ENCODE measurements around the gene NCKAP5L.
A peak's percentile ranks its signal among the peaks of the same experiment; 100 is the strongest.

Gene NCKAP5L, protein sequence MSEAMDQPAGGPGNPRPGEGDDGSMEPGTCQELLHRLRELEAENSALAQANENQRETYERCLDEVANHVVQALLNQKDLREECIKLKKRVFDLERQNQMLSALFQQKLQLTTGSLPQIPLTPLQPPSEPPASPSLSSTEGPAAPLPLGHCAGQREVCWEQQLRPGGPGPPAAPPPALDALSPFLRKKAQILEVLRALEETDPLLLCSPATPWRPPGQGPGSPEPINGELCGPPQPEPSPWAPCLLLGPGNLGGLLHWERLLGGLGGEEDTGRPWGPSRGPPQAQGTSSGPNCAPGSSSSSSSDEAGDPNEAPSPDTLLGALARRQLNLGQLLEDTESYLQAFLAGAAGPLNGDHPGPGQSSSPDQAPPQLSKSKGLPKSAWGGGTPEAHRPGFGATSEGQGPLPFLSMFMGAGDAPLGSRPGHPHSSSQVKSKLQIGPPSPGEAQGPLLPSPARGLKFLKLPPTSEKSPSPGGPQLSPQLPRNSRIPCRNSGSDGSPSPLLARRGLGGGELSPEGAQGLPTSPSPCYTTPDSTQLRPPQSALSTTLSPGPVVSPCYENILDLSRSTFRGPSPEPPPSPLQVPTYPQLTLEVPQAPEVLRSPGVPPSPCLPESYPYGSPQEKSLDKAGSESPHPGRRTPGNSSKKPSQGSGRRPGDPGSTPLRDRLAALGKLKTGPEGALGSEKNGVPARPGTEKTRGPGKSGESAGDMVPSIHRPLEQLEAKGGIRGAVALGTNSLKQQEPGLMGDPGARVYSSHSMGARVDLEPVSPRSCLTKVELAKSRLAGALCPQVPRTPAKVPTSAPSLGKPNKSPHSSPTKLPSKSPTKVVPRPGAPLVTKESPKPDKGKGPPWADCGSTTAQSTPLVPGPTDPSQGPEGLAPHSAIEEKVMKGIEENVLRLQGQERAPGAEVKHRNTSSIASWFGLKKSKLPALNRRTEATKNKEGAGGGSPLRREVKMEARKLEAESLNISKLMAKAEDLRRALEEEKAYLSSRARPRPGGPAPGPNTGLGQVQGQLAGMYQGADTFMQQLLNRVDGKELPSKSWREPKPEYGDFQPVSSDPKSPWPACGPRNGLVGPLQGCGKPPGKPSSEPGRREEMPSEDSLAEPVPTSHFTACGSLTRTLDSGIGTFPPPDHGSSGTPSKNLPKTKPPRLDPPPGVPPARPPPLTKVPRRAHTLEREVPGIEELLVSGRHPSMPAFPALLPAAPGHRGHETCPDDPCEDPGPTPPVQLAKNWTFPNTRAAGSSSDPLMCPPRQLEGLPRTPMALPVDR (N-terminal part only)

DNA sequence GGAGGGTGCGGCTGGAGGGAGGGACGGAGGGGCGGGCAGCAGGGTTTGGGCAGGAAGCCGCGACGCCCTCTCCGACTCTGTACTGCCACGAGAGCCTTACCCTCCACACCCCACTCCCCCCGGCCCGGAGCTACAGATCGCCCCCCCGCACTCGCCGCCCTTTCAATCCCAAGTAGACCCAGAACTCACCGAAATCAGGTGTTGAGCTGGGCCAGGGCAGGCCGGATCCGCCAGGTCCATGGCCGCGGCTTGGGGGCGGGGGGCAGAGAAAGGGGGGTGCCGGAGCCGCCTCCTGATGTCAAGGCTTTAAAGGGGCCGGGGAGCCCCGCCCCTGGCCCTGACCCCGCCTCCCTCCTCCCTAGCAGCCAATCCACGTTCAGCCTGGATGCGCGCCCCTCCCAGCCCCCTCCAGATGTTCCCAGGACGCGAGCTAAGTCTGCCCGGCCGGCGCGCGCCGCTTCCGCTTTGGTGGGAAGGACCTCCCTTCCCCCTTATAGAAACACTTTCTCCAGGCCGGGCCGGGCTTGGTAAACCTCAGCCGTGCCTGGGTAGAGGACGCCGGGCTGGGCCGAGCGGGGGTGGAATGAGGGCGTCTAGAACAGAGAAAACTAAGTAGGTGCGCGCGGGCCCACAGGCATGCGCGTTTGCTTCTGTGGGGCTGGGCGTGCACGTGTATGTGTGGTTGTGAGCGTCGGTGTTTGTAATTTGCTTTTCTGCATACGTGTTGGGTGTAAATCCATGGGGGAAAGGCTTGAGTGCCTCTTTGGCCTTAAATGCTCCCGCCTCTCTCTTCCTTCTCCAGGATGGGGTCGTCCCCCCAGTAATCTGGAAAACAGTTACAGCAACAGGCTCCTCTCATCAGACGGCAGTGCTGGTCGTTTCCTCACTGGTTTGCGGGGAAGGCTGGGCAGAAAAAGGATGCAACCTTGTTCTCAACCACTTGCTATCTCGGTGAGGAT lies at the start of gene NCKAP5L:
Gene NCKAP5L (minus strand): TSS at position 281 of the 959 bp plus-strand sequence. CDS start 24,369 bp downstream, outside the sequence.
- peak; percentile 97 for DNase-seq

DNA sequence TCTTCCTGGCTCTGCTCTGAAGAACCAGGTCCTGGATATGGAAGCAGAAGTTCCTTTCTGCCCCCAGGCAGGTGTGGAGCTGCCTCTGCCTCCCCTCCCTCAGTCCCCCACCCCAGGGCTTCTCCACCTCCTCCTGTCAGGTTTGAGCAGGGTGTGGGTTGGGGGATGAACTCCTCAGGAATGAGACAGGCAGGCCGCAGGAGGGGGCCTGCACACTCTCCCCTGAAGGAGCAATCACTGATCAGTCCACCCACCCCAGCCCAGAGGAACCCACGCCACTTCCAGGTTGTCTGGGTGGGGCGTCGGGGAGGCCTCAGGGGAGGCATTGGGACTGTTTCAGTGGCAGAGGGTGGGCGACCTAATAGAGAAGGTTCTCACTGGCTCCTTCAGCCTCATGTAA lies 48.9 kb upstream of the NCKAP5L start:
- no peak for DNase-seq

DNA sequence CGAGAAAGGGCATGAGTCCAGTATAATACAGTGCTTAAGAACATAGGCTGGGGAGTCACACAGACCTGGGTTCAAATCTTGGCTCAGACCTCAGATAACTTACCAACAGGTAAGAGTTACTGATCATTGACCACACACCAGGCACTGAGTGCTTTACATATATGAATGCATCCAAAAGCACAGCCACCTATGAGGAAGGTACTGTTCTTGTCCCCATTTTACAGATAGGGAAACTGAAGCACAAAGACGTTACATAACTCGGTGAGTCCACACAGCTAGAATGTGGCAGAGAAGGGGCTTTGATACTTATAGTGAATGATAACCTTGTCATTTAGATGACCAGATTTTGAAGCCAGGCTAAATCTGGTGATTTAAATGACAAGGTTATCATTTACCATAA lies 47.9 kb upstream of the NCKAP5L start:
- no peak for DNase-seq

DNA sequence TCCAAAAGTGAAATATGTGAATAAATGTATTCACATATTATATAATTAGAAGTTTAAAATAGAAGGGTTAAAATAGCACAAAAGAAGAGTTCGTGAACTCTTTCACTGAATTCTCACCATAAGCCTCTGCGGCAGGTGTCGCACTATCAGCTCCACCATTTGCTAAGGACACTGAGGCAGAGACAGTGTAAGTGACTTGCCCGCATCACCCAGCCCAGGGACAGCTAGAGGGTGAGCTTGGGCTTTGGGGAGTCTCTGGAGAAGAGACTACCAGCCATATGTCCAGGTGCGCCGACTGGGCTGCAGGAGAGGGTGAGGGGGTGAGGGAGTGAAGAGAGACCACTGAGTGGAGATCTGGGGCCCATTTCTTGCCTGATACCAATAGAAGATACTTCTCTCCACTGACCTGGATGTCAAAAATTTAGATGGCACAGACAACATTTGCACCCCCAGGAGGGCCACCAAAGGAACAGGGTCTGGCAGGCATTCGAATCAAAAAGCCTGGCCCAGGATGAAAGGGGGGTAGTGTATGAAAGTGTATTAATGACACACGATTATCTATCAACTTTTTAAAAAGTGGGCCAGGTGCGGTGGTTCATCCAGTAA lies 47.0 kb upstream of the NCKAP5L start:
- no peak for DNase-seq

DNA sequence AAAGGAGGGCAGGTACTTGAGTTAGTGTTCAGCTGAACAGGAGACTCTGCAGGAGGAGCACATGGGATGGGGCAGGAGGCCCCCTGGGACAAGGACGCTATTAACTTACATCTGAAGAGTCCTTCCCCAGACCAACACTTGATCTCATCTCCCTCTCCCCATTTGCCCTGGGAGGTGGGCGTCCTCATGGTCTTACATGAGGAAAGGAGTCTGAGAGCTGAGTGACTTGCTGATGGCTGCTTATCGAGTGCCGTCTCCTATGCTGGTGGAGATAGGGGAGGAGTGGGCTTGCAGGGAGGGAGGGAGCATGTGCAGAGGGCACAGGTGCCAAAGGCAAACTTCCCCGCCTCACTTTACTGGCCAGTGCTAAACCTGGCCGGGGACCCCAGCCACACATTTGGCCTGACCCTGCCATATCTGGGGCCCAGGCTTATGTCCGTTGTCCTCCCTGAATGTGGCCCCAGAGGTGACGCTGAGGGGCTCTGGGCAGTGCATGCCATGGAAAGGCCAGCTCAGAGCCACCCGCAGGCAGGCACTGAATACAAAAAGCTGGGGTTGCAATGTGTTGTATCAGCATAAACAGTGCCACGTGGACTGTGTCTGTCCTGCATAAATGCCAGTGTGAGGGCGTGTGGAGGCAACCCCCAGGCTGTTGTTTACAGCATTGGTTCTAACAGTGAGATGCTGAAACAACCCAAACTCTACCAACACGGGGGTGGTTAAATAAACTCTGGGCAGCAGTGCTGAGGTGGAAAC lies 46.1 kb upstream of the NCKAP5L start:
- DNase-seq: no peak

DNA sequence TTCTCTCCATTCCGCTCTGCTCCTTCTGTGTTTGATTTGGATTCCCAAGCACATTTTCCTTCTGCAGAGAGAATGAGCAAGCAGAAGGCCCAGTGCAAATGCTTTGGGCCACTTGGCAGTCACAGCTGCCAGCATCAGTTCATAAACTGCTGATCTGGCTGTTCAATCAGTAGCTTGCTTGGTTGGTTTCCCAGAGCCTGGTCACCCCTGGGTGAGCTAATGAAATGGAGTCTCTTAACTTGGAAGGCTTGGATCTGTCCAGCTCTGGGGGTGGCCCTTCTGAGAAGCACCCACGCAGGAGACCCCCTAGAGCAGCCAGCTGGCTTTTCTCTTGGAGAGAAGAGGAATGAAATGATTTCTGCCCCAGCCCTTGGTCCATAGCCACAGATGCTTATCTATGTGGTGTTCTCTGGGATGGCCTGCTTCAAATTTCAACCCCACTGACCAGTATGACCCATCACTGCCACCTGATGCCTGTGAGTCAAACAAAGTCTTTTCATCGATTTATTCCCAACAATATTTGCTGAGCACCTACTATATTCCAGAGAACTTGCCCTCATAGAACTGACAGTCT lies 45.2 kb upstream of the NCKAP5L start:
- no peak for DNase-seq

DNA sequence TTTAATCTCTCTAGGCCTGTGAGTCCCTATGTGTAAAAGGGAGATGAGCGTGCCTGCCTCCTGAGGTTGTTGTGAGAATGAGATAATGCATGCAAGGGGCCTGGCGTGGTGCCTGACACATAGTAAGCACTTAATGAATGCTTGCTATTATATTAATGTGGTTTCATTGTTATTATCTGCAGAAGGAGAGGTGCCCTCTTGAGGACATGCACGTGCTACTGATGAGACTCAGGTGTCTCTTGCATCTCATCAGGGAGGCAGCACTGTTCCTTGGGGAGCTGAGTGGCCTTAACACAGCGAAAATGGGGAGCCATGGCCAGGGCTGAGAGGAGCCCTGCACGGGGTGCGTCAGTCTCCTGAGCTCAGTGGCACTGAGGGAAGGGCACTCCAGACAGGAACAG lies 44.6 kb upstream of the NCKAP5L start:
- peak; percentile 23 for DNase-seq

DNA sequence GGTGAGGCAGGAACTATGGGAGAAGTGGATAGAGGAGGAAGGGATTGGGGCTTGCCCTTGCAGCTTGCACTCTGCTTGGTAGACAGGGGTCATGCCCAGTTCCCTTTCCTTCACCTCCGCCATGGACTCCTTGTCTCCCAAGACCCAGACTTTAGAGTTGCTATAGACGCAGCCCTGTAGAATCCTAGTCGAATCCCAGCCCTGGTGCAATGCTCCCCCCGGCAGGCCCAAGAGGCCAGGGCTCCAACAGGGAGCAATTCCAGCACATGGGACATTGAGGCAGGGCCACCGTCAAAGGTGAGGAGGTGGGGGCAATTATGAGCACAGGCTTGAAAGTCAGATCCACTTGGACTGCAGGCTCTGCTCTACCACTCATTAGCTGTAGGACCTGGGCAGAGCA lies 44.2 kb upstream of the NCKAP5L start:
- no peak for DNase-seq

DNA sequence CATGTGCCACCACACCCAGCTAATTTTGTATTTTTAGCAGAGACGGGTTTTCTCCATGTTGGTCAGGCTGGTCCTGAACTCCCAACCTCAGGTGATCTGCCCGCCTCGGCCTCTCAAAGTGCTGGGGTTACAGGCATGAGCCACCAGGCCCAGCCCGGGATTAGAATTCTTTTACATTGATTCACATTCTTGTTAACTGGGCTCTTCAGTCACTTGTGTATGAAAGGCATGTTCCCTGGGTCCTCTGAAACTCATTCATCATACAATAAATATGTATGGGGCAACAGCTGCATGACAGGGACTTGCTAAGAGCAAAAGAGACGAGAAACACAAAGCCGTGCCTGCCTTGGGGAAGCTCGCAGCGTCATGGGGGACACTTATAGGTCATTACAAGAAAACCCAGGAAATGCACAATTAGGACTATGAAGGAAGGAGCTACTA lies 43.6 kb upstream of the NCKAP5L start:
- peak; percentile 58 for DNase-seq

DNA sequence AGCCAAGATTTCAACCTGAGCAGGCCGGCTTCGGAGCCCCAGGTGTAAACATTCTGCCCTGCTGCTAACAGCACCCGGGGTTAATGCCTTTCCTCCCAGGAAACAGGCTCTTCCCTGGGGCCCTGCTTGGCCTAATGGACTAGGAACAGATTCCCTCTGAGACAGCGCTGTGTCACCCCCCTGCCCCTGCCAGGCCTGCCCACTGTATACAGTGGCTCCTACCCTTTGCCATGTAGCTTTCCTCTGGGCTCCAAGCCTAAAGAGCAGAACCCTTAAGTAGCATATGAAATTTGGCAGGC lies 43.0 kb upstream of the NCKAP5L start:
- DNase-seq: no peak

DNA sequence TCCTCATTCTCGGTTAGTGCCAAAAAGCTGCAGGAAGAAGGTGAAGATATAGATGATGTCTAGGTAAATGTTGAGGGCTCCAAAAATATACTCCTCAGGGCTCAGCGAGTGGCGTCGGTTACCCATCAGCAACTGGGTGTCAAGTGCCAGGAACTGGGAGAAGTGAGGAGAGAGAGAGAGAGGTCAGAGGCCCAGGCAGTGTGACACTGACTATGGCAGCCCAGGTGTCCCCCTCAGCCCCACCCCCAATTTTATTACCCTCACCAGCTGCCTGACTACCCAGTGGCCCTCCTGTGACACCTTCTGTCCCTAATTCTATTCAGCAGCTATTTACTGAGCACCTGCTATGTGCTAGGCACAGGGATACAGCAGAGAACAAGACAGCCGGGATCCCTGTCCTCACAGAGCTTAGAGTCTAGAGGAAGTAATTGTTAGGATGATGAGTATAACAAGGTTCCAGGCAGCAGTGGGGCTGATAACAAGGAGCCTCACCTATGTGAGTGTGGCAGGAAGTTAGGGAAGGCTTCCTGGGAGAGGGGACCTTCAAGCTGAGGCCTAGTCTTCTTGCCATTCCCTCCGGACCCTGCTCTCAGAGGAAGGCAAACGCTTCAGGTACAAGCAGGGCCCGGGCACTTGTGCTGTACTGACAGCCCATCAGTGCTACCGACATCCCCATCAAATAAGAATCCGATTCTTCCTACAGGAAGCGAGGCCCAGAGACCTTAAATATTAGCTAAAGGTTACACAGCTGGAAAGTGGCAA lies 42.5 kb upstream of the NCKAP5L start:
- DNase-seq: no peak

DNA sequence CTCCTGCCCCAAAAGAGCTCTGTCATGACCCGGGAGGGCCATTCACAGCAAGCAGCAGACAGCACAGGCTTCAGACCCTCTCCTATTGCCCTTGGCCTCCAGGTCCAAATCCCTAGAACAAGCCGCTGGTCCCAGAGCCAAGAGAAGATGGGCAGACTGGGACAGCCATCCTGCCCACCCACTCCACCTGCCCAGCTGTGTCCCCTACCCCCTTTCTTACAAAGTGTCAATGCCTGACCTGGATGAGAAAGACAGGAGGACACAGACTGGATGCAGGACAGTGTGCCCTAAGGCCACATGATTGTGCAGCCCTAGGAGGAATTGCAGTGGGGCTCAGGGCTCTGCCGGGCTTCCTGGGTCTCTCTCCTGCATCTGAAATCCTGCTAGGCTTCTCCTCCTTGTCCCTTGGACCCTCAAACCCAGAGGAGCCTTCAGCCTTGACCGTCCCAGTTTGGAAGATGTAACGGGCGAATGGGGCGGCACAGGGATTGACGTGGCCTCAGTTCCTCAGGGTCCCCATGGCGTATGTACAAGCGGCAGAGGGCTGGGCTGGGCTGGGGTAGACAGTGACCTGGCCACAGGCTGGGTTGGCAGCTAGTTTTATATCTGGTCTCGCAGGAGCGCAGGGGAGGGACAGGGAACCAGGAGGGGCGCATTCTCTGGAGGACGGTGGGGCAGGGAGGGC lies 41.7 kb upstream of the NCKAP5L start:
- no peak for DNase-seq

DNA sequence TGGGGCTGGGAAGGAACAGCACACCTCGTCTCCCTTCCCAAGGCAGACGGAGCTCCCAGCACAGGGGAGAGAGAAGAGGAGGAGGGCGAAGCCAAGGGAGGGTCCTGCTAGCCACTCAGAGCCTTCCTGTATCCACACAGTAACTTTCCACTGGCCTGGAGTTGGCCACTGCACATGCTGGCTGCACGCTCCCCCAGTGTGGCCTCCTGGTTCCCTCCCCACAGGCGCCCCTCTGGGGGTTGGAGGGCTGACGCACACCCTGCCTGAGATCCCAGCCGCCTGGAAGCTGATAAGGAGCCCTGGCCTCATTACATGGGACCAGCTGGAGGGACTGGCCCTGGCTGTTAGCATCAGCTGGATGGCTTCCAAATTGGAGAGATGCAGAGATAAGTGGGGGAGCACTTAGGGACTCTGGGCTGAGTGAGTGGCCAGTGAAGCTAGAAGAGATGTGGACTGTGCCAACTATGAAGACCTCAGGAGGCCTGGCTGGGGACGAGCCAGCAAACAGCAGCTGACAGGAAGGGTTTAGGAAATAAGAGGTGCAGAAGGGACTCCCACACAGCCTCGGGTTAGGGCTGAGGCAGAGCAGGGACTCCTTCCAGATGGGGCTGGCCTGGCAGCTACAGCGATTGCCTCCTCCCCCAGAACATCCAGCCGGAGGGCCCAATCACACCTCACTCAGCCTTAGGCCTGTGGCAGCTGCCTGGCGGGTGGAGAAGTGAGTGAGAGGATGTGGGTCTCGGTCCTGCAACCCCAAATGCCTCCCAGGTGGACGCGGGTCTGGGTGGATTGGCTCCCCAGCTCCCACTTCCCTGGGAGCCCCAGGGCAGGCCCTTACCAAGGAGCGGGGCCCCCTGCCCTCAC lies 41.0 kb upstream of the NCKAP5L start:
- DNase-seq: peak; percentile 92

DNA sequence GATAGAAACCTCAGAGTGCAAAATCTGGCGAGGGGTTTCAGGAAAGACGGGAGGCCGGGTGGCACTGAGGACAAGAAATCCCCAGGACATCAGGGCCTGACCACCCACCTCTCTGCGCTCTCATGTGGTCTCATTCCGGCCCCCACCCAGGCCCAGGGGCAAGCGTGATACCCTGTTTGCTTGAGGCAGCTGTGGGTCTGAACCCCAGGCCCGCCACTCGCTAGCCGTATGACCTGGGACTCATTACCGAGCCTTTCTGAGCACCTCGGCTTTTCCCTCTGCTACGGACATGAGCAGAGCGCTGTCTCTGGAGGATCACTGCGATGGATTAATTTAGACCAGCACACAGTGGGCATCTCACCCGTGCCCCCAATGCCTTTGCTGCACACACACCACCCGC lies 40.2 kb upstream of the NCKAP5L start:
- no peak for DNase-seq

DNA sequence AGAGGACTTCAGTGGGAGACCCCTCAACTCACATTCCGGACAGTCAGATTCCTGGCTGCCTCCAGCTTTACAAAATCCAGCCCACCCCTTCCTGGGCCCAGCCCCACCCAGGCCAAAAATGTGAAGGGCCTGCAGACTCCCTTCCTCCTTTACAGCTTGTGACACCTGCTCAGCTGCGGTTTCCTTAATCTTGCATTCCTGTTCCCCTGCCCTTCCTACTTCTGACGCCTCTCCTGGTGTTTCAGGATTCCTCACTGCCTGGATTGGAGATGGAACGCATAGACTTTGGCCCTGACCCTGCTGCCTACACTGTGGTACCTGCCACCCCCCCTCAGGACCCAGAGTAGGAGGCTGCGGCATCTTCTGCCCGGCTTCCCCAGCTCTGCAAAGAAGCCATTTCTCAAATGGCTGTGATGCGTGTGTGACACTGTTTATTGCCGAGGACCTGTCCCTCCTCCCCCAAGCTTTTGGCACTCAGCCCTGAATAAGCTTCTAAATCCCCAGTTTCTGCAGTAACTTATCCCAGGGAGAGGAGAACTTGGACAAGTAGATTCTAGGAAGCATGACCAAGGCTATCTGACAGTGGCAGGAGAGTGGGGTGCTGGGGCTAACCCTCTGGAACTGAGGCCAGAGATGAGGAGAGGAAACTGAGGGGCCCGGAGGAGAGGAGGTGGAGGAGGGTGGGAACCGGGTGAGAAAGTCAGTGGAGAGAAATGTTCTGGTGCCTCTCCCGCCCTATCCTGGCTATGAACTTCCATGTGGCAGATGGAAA lies 39.5 kb upstream of the NCKAP5L start:
- DNase-seq: peak; percentile 14

DNA sequence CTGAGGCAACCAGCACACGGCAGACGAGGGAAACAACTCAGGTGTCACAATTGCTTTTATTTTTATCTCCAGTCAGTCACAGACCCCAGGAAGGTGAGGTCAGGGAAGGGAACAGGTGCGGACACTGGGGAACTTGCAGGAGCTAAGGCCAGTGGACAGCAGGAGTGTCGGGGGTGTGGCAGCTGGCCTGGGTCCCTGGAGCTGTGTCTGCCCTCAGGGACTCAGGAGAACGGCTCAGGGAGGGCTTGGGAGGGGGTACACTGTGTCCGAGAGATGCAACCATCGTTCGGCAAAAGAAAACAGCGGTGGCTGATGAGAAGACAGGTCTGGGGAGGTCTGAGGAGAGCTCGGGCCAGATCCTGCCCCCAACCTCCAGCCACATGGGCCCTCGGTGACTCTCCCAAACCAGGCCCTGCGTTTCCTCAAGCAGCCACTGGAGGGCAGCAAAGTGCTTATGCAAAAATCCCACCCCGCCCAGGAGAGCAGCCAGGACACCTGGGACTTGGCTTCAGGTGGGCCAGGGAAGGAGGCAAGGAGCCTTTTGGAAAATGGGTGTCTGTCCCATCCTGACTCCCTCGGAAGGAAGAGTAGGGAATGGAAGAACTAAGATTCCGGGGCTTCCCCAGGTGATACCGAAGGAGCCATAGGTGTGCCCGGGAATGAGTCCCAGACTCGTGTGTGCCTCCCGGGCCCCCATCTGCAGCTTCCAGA lies 38.8 kb upstream of the NCKAP5L start:
- peak; percentile 52 for DNase-seq

DNA sequence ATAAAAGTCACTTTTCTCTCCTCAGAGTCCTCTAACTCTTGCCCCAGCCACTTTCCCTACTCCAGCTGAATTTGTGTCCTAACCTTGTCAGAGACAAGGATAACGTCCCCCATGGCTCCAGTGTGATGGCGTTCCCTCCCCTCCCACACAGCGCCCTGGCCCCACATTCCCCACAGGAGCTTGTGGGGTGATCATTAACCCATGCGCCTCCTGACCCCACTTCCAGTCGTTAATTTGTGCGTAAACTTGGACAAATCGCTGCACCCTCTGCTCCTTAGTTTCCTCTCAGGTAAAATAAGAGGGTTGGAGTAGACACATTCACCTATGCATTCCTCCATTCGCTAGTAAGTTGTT lies 37.5 kb upstream of the NCKAP5L start:
- DNase-seq: no peak
